GM20431 (cell line): Measurements from ENCODE around the gene PDE8A.

Source experiments
- in situ Hi-C: fragments of 300-500 bp; cut with MseI, MboI; formaldehyde crosslinking; loops from one replicate; pipeline ENCODE4 v1.15.0; 2020; ENCODE audit warnings: low sequenced_read_pairs; ENCODE audit not compliant: unreplicated experiment

The PDE8A gene

GRCh38 chr15:85027421-85027820, 45.8 kb downstream of the PDE8A start:
- in situ Hi-C loops, result no loop called here

GRCh38 chr15:85028416-85028815, 46.8 kb downstream of the PDE8A start:
- in situ Hi-C loops, result no loop called here

GRCh38 chr15:85029221-85029620, 47.6 kb downstream of the PDE8A start:
- in situ Hi-C loops, result no loop called here

DNA sequence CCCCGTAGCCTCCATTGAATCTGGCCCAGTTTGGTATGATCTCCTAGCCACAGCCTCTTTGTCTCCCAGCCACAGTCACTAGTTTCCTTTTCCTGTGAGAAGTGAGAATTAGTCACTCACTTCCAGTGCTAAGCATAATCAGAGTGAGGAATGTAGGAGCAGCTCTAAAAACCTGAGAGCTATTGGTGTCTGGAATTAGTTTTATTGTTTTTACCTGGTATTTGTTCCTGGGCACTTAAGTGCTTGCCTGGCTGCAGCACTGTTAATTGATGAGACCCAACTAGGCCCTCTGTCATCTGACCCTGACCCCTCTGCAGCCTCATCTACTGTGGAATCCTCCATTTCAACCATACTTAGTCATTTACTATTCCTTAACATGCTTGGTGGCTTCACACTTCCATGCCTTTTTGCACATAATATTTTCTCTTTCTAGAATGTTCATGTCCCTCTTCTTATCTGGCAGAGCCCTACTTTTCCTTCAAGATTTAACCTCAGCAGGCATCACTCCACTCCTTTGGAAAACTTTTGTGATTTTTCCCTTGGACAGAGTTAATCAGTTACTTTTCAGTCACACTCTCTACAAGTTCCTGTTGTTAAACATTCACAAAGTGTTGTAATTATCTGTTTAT, 48.8 kb downstream of the PDE8A start:
- in situ Hi-C loops, result no loop called here

GRCh38 chr15:85031086-85031943, 49.7 kb downstream of the PDE8A start:
- in situ Hi-C loops, result no loop called here

DNA sequence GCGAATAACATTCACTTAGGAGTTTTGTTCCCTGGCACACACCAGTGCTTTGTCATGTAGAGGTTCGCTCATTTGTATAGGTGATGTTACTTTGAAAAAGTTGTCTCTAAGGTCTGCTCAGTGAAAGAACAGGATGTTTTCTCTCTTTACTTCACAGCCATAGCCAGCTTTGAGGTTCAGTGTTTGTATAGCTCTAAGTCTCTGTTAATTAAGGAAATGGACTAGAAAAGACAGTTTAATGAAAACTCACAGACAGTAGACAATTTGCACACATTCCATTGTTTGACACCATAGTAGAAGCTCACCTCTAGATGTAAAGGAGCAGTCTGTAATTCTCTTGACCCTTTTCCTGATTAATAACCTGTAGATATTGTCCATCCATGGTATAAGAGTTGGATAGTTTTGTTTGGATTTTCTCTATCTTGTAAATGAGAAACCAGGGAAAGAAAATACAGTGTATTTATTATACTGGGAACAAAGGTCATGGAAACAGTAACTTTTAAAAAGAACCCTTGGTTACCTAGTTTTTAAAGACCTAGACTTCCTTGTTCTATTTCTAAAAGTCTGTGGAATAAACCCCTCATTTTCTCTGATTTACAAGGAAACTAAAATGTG, 50.4 kb downstream of the PDE8A start:
- in situ Hi-C loops, result no loop called here

DNA sequence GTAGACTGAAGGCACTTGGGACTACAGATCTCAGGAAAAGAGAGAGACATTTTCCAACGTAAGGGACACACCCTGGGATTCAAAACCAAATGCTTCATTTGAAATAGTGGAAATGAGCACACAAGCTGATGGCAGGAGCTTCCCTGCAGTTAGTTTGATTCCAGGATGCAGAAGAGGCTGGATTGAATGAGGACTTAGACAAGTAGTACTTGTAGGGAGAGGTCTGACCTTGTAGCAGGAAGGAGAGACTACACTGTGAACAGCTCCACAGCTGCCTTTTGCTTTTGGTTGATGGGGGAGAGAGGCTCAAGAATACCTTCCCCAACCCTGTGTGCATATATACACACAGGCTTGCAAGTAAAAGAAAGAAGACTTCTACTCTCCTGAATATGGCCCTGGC, 51.5 kb downstream of the PDE8A start:
- in situ Hi-C loops, result no loop called here

GRCh38 chr15:85034276-85034675, 52.6 kb downstream of the PDE8A start:
- in situ Hi-C loops, result no loop called here

DNA sequence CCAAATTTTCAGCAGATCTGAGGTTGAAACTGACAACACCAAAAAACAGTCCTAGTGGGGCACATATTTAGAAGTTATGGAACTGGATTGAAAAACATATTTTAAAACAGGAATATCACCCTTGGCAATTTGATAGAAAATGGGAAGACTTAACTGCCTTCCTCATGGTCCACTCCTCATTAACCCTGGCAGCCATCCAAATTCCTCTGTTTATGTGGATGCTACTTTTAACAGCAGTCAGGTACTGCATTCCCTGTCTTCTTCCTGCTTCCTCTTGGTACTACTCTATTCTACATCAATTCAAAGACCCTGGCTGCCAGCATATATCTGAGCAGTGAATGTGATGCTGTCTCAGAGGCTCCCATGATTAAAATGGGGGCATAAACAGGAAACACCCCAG, 54.3 kb downstream of the PDE8A start:
- in situ Hi-C loops, result no loop called here

DNA sequence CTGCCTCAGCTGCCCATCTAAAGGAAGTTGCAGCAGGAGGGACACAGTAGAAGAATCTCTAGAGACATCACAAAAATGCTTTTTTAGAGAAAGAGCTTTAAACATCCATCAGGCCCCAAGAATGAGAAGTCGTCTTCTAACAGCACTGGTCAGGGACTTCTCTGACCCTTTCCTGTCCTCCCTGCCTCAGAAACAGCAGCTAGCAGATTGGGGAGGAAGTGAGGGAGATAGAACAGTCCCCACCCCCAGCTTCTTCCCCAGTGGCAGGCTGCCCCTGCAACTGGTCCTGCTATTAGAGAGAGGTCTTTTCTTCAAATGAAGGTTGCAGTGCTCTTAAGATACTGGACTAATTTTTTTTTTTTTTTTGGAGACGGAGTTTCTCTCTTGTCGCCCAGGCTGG, 55.1 kb downstream of the PDE8A start:
- in situ Hi-C loops, result no loop called here

DNA sequence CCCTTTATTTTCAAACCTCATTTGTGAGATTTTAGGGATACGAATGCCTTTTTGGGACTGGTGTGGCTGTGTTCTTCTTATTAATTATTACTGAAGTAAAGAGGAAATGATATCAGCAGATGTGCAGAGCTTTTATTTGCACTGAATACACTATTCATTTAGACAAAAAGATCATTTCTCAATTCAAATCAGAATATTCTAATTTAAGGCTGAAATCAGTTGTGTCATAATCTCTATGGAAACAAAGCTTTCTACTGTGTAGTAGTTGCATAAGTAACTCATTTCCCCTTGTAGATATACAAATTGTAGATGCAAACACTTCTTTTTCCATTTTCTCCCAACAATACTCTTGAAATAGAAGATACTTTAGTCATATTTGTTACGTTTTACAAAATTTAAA, 56.0 kb downstream of the PDE8A start:
- in situ Hi-C loops, result no loop called here

DNA sequence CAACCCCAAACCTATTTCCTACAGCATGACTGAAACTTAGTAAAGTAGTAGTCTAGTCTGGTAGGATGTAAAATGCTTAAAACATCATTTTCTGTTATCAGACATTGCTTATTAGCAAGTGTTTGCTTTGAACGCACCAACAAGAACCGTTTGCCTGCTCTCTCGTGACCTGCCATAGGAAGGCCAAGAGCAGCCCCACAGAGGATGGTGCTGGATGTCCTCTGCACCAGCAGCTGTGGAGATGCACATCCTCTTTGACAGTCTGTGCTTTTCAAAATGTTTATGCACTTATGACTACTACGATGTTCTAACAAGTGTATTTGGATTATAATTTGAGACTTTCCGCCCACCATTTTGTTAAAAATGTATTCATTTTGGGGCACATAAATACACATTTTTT, 59.6 kb downstream of the PDE8A start:
- in situ Hi-C loops, result loop anchor here (10.0 kb wide), 1 partner anchor 66 kb away; no protein-coding TSS in a partner anchor

DNA sequence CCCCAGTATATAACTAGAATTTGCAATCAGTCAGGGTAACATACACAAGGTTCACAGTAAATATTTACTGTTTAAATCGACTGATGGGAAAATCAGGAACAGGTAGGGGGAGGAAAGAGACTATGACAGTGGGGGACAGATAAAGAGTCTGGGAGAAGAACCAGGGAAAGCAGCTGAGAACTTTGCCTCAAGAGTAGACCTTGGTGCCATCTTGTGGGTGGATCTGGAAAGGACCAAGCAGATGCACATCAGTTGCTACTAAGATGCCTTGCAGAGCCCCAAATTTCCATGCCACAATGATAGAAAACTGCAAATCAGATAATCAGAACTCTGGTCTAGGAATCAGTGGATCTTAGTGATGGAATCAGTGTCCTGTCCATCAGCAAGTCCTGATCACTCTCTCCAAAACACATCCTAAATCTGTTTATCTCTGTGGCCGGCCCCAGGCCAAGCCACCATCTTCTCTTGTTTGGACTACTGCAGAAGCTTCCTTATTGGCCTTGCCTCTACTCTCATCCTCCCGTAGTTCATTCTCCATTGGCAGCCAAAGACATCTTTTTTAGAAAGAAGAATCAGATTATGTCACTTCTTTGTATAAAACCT, 62.7 kb downstream of the PDE8A start:
- in situ Hi-C loops, result loop anchor here (10.0 kb wide), 1 partner anchor 70 kb away; no protein-coding TSS in a partner anchor

GRCh38 chr15:85044894-85045293, 63.2 kb downstream of the PDE8A start:
- in situ Hi-C loops, result loop anchor here (10.0 kb wide), 1 partner anchor 70 kb away; no protein-coding TSS in a partner anchor

- in situ Hi-C loops, result loop anchor here (10.0 kb wide), 1 partner anchor 71 kb away; no protein-coding TSS in a partner anchor
Measured at GRCh38 chr15:85045615-85046014, 64.0 kb downstream of the PDE8A start.

GRCh38 chr15:85047271-85047948, 65.8 kb downstream of the PDE8A start:
- in situ Hi-C loops, result loop anchor here (10.0 kb wide), 1 partner anchor 73 kb away; no protein-coding TSS in a partner anchor

DNA sequence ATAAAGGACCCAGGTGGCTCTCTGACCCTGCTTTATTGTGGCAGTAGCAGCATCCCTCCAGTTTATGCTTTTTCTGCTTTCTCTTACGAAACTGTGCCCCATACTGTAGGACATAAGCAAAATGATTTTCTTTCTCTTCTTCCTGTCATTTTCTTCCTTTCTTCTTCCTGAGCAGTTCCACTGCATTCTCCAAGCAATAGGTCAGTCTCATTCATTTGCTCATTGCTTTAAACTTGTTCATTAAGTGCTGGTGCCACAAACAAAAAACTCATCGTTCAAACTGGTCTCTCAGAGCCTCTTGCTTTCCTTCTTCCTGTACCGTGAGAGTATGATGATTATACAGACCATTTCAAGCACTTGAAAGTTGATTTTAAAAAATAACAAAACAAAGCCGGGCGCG, 66.8 kb downstream of the PDE8A start:
- in situ Hi-C loops, result loop anchor here (10.0 kb wide), 1 partner anchor 74 kb away; no protein-coding TSS in a partner anchor

DNA sequence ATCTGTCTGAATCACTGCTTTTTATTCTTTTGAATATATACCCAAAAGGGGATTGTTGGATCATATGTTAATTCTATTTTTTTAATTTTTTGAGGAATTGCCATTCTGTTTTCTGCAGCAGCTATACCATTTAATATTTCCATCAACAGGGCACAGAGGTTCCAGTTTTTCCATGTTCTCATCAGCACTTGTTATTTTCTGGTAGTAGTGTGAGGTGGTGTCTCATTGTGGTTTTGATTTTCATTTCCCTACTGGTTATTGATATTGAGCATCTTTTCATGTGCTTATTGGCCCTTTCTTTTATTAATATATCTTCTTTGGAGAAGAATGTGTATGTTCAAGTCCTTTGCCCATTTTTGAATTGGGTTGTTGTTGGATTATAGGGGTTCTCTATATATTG, 68.1 kb downstream of the PDE8A start:
- in situ Hi-C loops, result loop anchor here (10.0 kb wide), 1 partner anchor 75 kb away; no protein-coding TSS in a partner anchor

- in situ Hi-C loops, result no loop called here
Measured at GRCh38 chr15:85059734-85060133, 78.1 kb downstream of the PDE8A start.

DNA sequence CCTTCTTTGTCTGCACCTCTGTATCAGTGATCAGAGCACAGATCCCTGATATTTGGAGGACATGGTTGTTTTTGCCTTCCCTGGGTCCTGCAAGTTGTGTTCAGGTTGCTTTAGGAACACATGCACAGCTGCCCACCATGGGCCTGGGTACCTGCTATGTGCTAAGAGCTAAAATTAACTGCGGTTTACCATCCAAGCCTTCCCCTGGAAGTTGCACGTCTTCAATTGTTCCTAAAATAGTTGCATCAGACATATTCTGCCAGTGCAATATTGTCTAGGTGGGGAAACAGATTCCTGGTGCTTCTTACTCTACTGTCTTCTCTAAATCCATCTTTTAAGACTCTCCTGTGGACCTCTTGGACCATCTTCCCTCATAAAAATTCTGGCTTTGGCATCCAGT, 80.9 kb downstream of the PDE8A start:
- in situ Hi-C loops, result no loop called here
